ENCODE measurements around the gene CHI3L2.

DNA sequence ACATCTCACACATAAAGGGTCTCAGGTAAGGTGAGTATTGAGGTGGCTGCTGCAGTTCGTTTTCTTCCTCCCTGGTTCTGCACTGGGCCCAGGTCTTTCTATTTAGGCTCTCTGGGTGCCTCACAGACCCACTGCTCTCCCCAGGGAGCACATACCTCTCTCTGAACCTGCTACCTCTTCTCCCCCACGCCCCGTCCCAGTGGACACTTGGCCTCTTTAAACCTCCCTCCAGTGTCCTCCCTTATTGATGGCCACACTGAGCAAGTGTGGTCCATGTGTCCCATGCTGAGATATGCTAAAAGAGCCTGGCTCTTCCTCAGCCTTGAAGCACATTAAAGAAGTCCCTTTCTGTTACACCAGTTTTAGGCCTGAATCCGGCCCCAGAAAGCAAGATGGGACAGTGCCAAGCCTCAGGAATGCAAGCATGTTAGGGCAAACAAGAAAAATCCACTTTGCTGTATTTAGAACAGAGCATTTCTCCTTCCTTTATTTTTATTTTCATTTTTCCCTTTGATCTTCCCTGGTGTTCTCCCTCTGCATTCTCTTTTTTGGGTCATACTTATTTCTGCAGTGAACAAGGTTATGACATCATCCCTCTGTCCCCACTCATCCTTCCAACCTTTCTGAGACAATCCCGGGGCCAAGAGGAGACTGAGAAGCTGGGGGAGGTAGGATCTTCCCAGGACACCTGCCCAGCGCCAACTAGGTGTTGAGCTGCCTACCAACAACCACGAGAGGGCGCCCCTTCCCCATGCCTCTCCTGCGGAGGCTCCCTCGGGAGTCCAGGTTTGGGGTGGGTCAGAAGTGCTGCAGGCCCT lies 5.0 kb upstream of the CHI3L2 start:
- no peak for TF ChIP-seq POLR2A (IDR thresholded peaks at IDR 0.05)
- TF ChIP-seq, protein P1, sequence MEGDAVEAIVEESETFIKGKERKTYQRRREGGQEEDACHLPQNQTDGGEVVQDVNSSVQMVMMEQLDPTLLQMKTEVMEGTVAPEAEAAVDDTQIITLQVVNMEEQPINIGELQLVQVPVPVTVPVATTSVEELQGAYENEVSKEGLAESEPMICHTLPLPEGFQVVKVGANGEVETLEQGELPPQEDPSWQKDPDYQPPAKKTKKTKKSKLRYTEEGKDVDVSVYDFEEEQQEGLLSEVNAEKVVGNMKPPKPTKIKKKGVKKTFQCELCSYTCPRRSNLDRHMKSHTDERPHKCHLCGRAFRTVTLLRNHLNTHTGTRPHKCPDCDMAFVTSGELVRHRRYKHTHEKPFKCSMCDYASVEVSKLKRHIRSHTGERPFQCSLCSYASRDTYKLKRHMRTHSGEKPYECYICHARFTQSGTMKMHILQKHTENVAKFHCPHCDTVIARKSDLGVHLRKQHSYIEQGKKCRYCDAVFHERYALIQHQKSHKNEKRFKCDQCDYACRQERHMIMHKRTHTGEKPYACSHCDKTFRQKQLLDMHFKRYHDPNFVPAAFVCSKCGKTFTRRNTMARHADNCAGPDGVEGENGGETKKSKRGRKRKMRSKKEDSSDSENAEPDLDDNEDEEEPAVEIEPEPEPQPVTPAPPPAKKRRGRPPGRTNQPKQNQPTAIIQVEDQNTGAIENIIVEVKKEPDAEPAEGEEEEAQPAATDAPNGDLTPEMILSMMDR (IDR thresholded peaks at IDR 0.05) = peak; percentile 79 to 95 (median 90)

Data from adrenal gland (tissue), 5 donors.